Islet of Langerhans (tissue), 1 donor: ENCODE results near the gene ZMYM2.
A peak's percentile ranks its signal among the peaks of the same experiment; 100 is the strongest.

Source experiments
- FAIRE-seq: peaks from one replicate; lab custom pipeline; 2011; peaks lifted over from hg19 to GRCh38; lab: Jason Lieb, UNC

Gene ZMYM2

DNA sequence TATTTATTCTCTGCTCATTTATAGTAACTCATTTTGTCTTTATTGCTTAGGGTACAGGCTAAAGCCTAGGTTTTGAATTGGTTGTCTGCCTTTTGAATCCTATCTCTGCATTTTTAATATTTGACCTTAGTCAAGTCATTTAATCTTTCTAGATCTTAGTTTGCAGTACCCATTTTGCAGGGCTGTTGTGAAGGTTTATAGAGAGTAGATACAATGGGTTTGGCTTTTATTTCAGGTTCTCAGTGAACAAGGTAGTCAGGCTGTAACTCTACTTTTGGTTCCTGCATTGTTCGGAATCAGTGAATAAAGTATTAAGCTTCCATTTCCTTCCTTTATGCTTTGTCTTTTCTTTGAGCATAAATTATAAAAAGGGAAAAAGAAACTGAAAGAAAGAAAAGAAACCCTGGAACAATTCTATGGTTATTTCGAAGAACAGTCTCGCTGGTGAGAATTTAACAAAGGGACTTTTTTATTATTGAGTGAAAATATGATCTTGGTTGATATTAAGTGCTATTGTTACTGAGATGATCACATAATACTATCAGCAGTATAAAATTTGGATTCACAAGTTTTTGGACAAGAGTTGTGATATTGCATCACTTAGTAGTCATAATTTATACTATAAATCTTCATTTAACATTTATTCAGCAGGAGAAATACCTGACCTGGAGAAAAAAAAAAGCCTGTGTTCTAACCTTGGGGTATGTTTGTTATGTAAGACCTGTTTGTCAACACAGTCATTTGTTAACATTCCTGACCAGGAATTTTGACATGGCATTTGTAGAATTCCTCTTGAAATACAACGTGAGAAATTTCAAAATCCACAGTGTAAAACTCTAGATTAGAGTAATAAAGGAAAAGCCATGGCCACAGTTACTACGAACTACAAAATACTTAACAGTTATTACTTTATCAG is 91.3 kb downstream of the ZMYM2 start:
- peak; percentile 74 for FAIRE-seq

DNA sequence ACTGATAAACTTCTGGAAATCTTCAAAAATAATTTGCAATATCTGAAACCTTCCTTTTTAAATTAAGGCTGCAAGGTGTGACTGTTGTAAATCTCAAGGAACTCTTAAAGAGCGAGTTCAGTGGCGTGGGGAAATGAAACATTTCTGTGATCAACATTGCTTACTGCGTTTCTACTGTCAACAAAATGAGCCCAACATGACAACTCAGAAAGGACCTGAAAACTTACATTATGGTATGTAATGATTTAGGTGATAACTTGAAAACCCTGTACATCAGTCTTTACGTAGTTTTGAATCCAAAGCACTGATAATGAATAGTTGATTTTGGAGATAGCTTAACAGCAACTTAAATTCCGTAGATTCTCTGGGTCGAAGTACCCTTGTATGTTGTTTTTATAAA is 92.8 kb downstream of the ZMYM2 start:
- FAIRE-seq, result no peak

- no peak for FAIRE-seq
Observed at GRCh38 chr13:20053016-20053415, 94.5 kb downstream of the ZMYM2 start.

- FAIRE-seq, result no peak
Observed at GRCh38 chr13:20053891-20054290, 95.4 kb downstream of the ZMYM2 start.

DNA sequence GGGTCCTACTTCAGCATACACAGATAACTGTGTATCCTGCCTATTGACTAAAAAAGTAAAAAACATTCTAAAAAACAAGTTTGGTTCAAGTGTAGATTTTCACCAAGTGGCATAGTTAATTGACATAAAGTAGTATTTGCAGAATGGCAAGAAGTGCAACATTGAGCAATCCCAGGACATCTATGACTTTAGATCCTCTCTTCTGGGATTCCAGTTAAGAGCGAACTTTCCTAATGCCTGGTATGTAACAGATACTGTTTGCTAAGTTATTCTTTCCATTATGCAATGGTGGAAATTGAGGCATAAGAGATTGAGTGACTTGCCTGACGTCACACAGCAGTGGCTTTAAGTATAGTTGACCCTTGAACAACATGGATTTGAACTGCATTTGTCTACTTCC is 96.1 kb downstream of the ZMYM2 start:
- FAIRE-seq, result no peak

DNA sequence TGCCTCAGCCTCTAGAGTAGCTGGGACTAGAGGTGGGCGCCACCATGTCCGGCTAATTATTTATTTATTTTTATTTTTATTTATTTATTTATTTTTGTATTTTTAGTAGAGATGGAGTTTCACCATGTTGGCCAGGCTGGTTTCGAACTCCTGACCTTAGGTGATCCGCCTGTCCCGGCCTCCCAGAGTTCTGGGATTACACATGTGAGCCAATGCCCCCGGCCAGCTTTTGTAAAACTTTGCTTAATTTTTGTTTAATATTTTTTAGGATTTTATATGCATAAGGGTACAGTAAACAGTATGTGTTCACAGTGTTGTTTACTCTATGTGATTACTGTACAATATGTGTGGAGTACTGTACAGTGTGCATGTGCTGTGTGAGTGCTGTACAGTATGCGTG is 98.7 kb downstream of the ZMYM2 start:
- no peak for FAIRE-seq

DNA sequence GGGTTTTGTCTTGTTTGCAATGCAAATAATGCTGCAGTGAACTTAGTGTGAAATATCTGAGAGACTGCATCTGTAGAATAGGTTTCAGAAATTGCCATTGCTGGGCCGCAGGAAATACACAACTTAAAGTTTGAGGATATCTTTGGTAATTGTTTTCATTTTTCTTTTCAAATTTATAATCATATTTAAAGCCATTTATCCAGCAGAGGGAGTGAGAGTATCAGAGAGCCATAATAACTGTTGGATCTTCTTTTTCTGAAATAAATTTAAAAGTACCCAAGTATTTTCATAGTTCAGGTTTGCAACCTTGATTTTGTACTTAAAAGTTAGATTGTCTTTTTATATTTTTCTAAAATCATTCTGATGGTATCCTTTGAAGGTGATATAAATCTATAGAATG is 99.4 kb downstream of the ZMYM2 start:
- FAIRE-seq, result no peak

GRCh38 chr13:20058476-20058875 is 99.9 kb downstream of the ZMYM2 start:
- FAIRE-seq, result no peak

DNA sequence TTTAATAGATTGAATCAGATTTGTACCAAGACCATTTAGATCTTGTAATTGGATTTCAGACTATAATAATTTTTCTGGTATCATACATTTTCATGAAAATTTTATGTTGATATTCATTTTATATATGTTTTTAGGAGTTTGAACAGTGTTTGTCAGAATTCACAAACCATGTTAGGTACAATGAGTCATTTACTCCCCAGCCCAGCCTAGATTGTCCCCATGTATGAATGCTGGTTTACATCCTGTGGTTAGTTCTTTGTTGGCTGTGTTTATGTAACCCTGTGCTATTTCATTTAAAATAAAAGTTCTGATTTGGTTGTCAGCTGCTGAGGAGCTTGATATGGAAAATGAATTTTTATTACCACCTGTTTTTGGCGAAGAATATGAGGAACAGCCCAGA is 105.6 kb downstream of the ZMYM2 start:
- peak; percentile 64 for FAIRE-seq

GRCh38 chr13:20065516-20065915 is 107.0 kb downstream of the ZMYM2 start:
- FAIRE-seq, result no peak

DNA sequence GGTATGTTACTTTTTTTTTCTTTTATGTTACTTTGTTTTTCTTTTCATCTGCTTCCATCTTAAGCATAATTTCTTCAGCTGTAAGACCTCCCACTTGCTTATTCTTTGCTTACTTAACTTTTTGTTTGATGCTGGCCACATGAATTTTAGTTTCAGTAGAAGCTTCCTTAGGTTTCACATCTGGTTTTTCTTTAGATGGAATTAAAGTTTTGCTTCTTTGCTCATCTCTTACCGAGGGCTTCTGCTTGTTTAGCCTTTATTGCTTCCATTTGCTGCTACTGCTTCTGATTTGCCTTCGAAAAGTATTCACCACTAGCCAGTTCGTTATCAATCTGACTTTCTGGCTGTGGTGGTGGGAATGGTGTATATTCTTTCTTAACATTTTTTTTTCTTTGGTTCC is 111.4 kb downstream of the ZMYM2 start:
- FAIRE-seq, result no peak

- no peak for FAIRE-seq
Observed at GRCh38 chr13:20073775-20074174, 115.2 kb downstream of the ZMYM2 start.

GRCh38 chr13:20074966-20075365 is 116.4 kb downstream of the ZMYM2 start:
- FAIRE-seq, result no peak

GRCh38 chr13:20077086-20077485 is 118.6 kb downstream of the ZMYM2 start:
- FAIRE-seq, result no peak

GRCh38 chr13:20080377-20081164 is 122.0 kb downstream of the ZMYM2 start:
- FAIRE-seq, result no peak

DNA sequence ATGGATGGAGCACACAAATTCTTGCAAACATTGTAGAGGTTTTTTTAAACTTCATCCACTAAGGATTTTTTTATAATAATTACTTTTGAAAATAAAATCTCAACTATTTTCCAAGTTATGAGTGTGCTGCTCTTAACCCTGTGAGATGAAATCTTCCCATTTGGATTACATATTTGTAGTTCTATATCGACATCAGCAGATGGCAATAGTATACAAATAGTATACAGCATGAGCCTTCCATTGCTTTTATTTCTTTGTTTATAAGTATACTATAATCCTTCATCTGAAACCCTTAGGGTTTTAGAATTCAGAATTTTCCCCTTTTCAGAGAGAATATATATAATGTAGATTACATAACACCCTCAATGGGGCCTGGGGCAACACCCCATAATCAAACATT is 131.8 kb downstream of the ZMYM2 start:
- peak; percentile 73 for FAIRE-seq

DNA sequence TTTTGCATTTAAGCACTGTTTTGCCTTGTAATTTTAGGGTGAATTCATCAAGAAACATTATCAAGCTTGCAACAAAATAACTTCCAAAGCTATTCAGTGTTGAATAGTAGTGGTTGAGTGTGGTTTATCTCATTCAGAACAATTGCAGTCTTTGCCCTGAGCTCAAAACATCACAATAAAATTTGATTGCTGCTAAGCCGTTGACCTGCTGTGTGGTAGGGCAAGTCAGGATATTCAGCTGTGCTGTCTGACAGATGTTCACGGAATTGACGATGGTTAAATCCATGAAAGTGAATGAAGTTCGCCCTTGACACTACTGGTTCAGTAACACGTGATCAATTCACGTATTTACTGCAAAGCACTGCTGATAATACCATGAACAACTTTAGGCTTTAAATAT is 135.4 kb downstream of the ZMYM2 start:
- no peak for FAIRE-seq

- no peak for FAIRE-seq
Observed at GRCh38 chr13:20099319-20099718, 140.8 kb downstream of the ZMYM2 start.

GRCh38 chr13:20101467-20102316 is 143.2 kb downstream of the ZMYM2 start:
- no peak for FAIRE-seq

DNA sequence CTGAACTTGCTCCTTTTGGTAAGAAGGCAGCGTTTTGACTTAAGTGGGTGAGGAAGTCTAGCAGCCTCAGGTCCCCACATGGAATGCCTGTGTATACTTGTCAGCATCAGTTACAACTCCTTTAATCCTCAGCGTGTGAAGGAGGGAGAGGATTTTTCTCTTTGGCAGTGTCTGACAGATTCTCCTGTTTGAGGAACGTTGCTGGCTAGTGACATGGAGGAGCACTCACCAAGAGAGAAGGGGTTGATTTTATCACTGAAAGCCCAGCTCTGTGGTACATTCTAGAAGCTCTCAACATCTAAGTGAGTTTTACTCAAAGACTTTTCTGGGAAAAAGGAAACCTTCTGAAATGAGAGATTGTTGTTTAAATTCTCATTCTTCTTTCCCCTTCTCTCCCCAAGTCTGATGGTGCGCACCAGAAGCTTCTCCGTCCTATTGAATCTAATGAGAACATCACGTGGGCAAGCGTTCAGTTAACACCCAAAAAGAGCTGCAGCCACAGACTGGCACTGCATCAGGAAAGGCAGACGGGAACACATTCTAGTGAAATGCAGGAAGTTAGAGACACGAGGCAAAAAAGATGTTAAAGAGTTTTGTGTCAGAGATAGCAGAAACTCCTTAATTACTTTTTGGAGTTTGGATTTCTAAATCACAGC is 144.1 kb downstream of the ZMYM2 start:
- no peak for FAIRE-seq

GRCh38 chr13:20105161-20105689 is 146.7 kb downstream of the ZMYM2 start:
- no peak for FAIRE-seq

- no peak for FAIRE-seq
Observed at GRCh38 chr13:20106742-20107141, 148.2 kb downstream of the ZMYM2 start.
